Stimulated activated CD8-positive, alpha-beta memory T cell treated with anti-CD3 and anti-CD28 coated beads, Interleukin-12 subunit alpha, Interleukin-12 subunit beta, amount 100 ng/mL, for 1 hour (primary cell): ENCODE results near the gene GRB2.
"Not testable (repeated sequence)": the region's sequence is repeated elsewhere in the genome, so short reads cannot be mapped to it uniquely, and the experiment has no call there.

Experiments used
- DNase-seq: peaks from one replicate; pipeline ENCODE4 v3.0.0-alpha.2; 2020; ENCODE audit warnings: low read depth

Gene GRB2

GRCh38 chr17:75386430-75386829 is 19.0 kb downstream of the GRB2 start:
- no peak for DNase-seq

- no peak for DNase-seq
Measured at GRCh38 chr17:75384751-75385150, 20.7 kb downstream of the GRB2 start.

DNA sequence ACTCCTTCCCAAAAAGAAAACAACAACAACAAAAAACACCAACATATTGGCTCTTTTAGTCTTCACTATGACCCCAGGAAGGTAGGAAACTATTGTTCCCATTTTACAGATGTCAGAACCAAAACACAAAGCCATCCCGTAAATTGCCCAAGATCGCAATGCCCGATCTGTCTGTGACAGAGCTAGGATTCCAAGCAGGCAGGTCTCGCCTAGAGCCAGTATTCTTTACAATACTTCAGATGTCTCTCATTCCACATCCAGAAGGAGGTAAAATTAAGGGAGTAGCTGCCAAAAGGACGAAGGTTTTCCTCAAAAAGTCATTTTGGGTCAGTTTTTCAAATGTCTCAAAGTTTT is 21.7 kb downstream of the GRB2 start:
- no peak for DNase-seq

DNA sequence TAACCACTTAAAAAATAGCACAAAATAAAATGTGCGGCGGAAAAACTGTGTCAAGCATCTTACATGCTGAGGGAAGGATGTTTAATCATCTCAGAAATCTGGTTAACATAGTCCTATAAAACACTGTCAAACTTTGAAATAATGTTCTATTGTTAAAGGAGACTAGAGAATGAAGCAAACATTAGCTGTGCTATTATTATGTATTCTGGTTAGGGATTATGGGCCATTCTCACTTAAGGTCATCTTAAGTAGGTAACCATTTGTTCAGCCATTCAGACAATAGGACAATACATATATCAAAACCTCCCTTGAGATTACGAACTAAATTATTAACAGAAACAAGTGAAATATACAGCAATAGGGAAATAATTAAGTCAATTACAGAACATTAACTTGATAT is 24.7 kb downstream of the GRB2 start:
- no peak for DNase-seq

DNA sequence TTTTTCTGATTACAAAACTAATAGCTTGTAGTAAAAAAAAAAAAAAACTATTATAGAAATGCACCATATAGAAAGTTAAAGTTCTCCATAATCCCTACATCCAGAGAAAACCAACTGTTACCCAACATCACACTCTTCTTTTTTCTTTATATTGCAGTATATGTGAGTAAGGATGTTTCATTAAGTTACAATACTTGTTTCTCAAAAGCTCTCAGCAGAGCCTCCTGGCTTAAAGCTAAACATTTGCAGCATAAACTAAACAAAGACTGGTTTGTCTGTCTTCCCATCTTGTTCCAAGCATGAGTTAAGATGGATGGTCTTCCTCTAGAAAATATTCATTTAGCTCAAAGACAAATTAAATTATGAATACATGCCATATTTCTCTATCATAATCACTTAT is 25.2 kb downstream of the GRB2 start:
- DNase-seq: no peak

GRCh38 chr17:75379426-75379825 is 26.1 kb downstream of the GRB2 start:
- DNase-seq: not testable (repeated sequence)

- no peak for DNase-seq
Measured at GRCh38 chr17:75373280-75373679, 32.2 kb downstream of the GRB2 start.

GRCh38 chr17:75371981-75372380 is 33.5 kb downstream of the GRB2 start:
- DNase-seq: no peak

GRCh38 chr17:75371339-75371738 is 34.1 kb downstream of the GRB2 start:
- DNase-seq: no peak

- DNase-seq: no peak
Measured at GRCh38 chr17:75370286-75370915, 35.1 kb downstream of the GRB2 start.

DNA sequence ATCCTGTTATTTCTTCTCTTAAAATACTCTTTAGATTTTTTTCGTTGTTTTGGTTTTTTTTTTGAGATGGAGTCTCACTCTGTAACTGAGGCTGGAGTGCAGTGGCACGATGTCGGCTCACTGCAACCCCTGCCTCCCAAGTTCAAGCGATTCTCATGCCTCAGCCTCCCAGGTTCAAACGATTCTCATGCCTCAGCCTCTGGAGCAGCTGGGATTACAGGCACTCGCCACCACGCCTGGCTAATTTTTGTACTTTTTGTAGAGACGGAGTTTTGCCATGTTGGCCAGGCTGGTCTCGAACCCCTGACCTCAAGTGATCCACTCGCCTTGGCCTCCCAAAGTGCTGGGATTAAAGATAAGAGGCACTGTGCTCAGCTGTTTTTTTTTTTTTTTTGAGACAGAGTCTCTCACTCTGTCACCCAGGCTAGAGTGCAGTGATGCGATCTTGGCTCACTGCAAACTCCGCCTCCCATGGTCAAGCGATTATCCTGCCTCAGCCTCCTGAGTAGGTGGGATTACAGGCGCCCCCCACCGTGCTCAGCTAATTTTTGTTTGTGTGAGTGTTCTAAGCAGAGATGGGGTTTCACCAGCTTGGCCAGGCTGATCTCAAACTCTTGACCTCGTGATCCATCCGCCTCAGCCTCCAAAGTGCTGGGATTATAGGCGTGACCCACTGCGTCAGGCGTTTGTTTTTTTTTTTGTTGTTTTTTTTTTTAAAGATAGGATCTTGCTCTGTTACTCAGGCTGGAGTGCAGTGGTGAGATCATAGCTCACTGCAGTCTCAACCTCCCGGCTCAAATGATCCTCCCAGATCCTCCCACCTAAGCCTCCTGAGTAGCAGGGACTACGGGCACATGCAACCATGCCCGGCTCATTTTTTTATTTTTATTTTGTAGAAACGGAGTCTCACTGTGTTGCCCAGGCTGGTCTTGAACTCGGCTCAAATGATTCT is 37.4 kb downstream of the GRB2 start:
- DNase-seq: not testable (repeated sequence)

GRCh38 chr17:75367312-75367711 is 38.2 kb downstream of the GRB2 start:
- DNase-seq: no peak

- DNase-seq: no peak
Measured at GRCh38 chr17:75366432-75366831, 39.0 kb downstream of the GRB2 start.

DNA sequence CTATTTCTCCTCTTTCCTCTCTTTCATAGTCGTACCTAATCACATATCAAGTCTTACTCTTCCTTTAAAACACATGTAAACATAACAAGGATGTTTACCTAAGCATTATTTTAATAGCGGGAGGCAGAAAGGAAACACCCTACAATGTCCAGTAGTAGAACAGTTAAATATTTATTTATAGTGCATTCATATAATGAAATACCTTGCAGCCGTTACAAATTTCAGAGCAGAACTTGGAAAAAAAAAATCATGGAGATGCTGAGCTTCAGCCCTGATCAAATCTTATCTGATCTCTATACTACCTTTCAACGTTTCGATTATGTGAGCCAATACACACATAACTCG is 39.6 kb downstream of the GRB2 start:
- no peak for DNase-seq

DNA sequence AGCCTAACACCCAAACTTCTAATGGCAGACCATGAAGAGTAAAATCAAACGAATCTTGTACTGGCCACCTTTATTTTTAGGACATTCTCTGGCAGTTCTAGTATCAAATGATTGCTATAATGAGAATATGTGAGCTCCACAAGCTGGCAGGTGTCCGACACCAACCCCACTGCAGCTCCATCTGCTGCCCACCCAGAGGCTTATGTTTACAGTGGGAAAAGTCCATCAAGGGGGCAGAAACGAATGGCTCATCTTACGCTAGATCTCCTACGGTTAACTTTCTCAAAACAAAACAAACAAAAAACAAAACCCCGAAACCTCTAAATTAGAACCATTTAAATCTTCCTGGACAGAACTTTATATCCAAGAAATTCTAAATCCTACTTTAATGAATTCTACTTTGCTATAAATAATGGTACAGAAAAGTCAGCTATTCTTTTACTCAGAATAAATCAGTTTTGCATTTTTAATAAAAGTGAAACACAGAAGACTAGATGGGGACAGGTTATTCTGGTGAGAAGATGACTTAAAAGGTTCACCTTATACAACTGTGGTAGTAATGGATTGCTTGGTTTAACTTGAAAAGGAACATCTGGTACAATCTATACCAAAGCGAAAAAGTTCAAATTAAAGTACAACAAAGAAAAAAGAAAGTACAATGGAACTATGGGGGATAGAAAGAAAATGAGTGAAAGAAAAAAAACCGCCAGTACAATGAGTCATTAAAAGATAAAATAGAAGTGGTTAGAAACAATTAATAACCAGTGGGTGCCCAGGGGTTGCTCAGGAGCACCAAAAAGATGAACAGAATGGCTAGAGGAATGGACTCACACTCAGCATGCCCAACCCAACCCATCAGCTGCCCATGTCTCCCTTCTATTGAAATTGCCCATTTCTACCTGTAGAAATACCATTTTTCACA is 40.2 kb downstream of the GRB2 start:
- DNase-seq: no peak

GRCh38 chr17:75364078-75364477 is 41.4 kb downstream of the GRB2 start:
- DNase-seq: no peak

- DNase-seq: no peak
Measured at GRCh38 chr17:75361996-75362395, 43.5 kb downstream of the GRB2 start.

GRCh38 chr17:75361344-75361743 is 44.1 kb downstream of the GRB2 start:
- no peak for DNase-seq

- no peak for DNase-seq
Measured at GRCh38 chr17:75356260-75356937, 49.1 kb downstream of the GRB2 start.

GRCh38 chr17:75353176-75353575 is 52.3 kb downstream of the GRB2 start:
- no peak for DNase-seq

DNA sequence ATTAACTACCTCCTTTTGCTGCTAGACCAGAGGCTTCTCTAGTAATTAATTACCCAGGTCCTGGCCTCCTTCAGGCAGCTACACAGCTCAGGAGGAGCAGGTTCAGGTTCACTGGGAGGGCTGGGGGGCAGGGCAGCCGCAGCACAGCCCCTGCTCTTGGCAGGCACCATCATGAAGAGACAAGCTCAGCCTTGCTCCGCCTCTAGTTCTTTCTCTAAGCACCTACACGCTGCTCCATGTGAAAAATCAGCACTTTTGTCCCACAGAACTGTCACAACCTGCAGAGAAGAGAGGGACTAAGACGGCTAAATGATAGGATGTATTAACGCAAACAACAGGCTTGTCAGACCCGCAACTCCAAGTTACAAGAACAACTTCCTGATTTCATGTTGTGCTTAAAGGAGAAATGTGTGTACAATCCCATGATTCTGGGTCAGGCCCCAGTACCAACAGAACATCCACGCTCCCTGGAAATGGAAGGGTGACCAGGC is 53.4 kb downstream of the GRB2 start:
- no peak for DNase-seq

DNA sequence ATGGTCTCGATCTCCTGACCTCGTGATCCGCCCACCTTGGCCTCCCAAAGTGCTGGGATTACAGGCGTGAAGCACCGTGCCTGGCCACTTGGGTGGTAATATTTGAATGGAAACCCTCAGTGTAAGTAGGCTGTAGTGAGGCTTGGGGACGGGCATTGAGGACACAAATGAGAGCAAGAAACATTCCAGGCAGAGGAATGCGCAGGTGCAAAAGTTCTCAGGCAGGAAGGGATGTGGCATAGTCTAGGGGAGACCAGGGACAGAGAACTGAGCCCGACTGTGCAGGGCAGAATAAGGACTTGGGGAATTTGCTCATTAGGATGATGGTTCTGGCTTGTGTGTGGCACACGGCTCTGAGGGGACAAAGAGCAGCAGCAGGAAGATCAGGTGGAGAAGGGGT is 54.8 kb downstream of the GRB2 start:
- DNase-seq: no peak
